Measurements from ENCODE around the gene ERICH6. TPM values are rescaled to one million over a fixed set of nuclear protein-coding genes. Genes with fewer than 3 reads are reported as not detected.

The ERICH6 gene
- total and polyA plus RNA-seq, 2 donors (not counting 3 experiments of a cell fraction or from before 2014, with no cell fraction given): not detected

DNA sequence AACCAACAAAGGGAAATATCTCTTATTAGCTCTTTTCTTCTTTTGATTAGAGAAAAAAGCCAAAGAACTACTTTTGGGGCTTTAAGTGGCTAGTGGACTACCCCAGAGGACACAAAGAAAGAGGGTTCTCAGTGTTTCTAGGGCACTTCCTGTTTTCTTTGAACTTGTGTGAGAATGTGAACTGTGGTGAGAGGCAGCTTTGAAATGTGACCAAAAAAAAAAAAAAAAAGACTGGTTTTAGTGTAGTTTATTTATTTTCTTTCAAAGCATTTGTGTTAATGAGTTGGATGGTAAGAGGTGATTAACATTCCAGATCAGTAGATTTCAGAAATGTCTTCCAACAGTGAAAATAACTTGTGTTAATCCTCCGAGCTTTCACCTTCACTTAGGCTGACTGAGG, 68.2 kb downstream of the ERICH6 start:
- Histone ChIP-seq H3K9ac (replicated peaks; ENCODE audit: extremely low read depth, insufficient read depth, low read length) (no peak overlapping the region), H3K9me1 (replicated peaks; ENCODE audit: control insufficient read depth, extremely low read depth, insufficient read depth, low read length) (no peaks in the 10 kb centered on the region), H3K9me3 (replicated peaks; ENCODE audit: control insufficient read depth, insufficient read depth, low read length) (no peaks in the 10 kb centered on the region), H3K79me2 (ENCODE audit: control insufficient read depth, insufficient read depth, low read length) (no peaks in the 10 kb centered on the region), H3K4me2 (ENCODE audit: insufficient read depth, low read length) (no peak overlapping the region), H3K27ac (ENCODE audit: insufficient read depth, low read depth, low read length) (no peak overlapping the region), H4K20me1 (replicated peaks; ENCODE audit: control insufficient read depth, extremely low read depth, insufficient read depth, low read length) (no peaks in the 10 kb centered on the region), H3K4me1 (ENCODE audit: control insufficient read depth, extremely low read depth, insufficient read depth, low read length) (no peaks in the 10 kb centered on the region), H3K27me3 (ENCODE audit: control insufficient read depth in 2 of 2, insufficient read depth in 2 of 2, low read length in 2 of 2) (no peaks in the 10 kb centered on the region), H3K4me3 (replicated peaks in 1 of 3; ENCODE audit: insufficient read depth in 1 of 3, low read depth in 1 of 3, low read length in 3 of 3) (no peak overlapping the region), H3K36me3 (ENCODE audit: control insufficient read depth in 2 of 2, extremely low read depth in 1 of 2, insufficient read depth in 2 of 2, low read length in 2 of 2) (no peaks in the 10 kb centered on the region), H2AFZ (ENCODE audit: low read depth, low read length) (no peak overlapping the region)
- no peak for FAIRE-seq
- ChIA-PET CTCF (interaction anchor here (0.9 to 1.9 kb wide), 2 partner anchors 26 to 107 kb away, joined by 3 to 4 read pairs; no protein-coding TSS in a partner anchor), POLR2A (no interaction called here)
- peak; percentile 46 for DNase-seq (ENCODE audit: low read depth, low spot score)
- dilution Hi-C loops (cut with MboI; ENCODE audit: extremely low pct_ligation_motif_present, low sequenced_read_pairs): no loop called here
- BruUV-seq (replicated peaks): no TSS peak
- intact Hi-C loops (cut with micrococcal nuclease): no loop called here
- TF ChIP-seq EZH2 (IDR thresholded peaks at IDR 0.05; ENCODE audit: borderline replicate concordance, low read depth, low read length, severe bottlenecking) (no peak), POLR2AphosphoS5 (IDR thresholded peaks at IDR 0.05; ENCODE audit: insufficient read depth, low read depth, low read length) (no peak)

DNA sequence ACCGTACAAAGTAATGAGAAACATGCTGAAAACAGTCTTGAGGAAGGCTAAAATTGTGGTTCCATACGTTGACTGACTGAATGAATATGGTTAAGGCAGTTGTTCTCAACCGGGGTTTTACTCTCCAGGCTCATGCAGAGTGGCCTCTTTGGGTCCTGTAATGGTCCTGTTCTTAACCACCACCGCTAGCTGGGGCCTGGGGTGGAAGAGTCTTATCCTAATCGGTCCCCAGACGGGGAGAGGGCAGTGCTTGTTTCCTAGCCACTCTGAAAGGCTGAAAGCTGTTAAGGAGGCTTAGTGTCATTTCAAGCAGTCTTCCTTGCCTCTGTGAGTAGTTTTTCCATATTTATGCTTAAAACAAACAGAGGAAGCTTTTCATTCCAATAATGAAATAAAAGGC, 68.6 kb downstream of the ERICH6 start:
- TF ChIP-seq POLR2AphosphoS5 (IDR thresholded peaks at IDR 0.05; ENCODE audit: insufficient read depth, low read depth, low read length) (no peak), EZH2 (IDR thresholded peaks at IDR 0.05; ENCODE audit: borderline replicate concordance, low read depth, low read length, severe bottlenecking) (no peak), JUN (IDR thresholded peaks at IDR 0.05; ENCODE audit: borderline replicate concordance, insufficient read depth, insufficient read length, low read depth) (no peak), GATA2 (IDR thresholded peaks at IDR 0.05; ENCODE audit: insufficient read depth, insufficient read length, low read depth, low read length) (no peak)
- TF ChIP-seq, protein P1, sequence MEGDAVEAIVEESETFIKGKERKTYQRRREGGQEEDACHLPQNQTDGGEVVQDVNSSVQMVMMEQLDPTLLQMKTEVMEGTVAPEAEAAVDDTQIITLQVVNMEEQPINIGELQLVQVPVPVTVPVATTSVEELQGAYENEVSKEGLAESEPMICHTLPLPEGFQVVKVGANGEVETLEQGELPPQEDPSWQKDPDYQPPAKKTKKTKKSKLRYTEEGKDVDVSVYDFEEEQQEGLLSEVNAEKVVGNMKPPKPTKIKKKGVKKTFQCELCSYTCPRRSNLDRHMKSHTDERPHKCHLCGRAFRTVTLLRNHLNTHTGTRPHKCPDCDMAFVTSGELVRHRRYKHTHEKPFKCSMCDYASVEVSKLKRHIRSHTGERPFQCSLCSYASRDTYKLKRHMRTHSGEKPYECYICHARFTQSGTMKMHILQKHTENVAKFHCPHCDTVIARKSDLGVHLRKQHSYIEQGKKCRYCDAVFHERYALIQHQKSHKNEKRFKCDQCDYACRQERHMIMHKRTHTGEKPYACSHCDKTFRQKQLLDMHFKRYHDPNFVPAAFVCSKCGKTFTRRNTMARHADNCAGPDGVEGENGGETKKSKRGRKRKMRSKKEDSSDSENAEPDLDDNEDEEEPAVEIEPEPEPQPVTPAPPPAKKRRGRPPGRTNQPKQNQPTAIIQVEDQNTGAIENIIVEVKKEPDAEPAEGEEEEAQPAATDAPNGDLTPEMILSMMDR (IDR thresholded peaks at IDR 0.05; ENCODE audit: extremely low read depth in 1 of 2, insufficient read depth in 1 of 2, low read depth in 1 of 2, low read length in 2 of 2): no peak
- H4K20me1 ChIP-seq (replicated peaks; ENCODE audit: control insufficient read depth, extremely low read depth, insufficient read depth, low read length): no peaks in the 10 kb centered on the region
- dilution Hi-C loops (cut with MboI; ENCODE audit: extremely low pct_ligation_motif_present, low sequenced_read_pairs) (no loop called here), intact Hi-C loops (cut with micrococcal nuclease) (no loop called here)
- no peak overlapping the region for H3K4me2 ChIP-seq (ENCODE audit: insufficient read depth, low read length)
- no TSS peak for BruUV-seq (replicated peaks)
- H3K4me1 ChIP-seq (ENCODE audit: control insufficient read depth, extremely low read depth, insufficient read depth, low read length): no peaks in the 10 kb centered on the region
- peak; percentile 45 for DNase-seq (ENCODE audit: low read depth, low spot score)
- FAIRE-seq: no peak
- H2AFZ ChIP-seq (ENCODE audit: low read depth, low read length): no peak overlapping the region
- no peaks in the 10 kb centered on the region for H3K36me3 ChIP-seq (ENCODE audit: control insufficient read depth in 2 of 2, extremely low read depth in 1 of 2, insufficient read depth in 2 of 2, low read length in 2 of 2)
- no peak overlapping the region for H3K27ac ChIP-seq (ENCODE audit: insufficient read depth, low read depth, low read length)
- POLR2A ChIA-PET: no interaction called here
- H3K9me3 ChIP-seq (replicated peaks; ENCODE audit: control insufficient read depth, insufficient read depth, low read length): no peaks in the 10 kb centered on the region
- no peak overlapping the region for H3K9ac ChIP-seq (replicated peaks; ENCODE audit: extremely low read depth, insufficient read depth, low read length)
- H3K9me1 ChIP-seq (replicated peaks; ENCODE audit: control insufficient read depth, extremely low read depth, insufficient read depth, low read length): no peaks in the 10 kb centered on the region
- CTCF ChIA-PET: interaction anchor here (0.9 to 1.9 kb wide), 2 partner anchors 27 to 107 kb away, joined by 3 to 4 read pairs; no protein-coding TSS in a partner anchor
- H3K27me3 ChIP-seq (ENCODE audit: control insufficient read depth in 2 of 2, insufficient read depth in 2 of 2, low read length in 2 of 2): no peaks in the 10 kb centered on the region
- no peak overlapping the region for H3K4me3 ChIP-seq (replicated peaks in 1 of 3; ENCODE audit: insufficient read depth in 1 of 3, low read depth in 1 of 3, low read length in 3 of 3)
- no peaks in the 10 kb centered on the region for H3K79me2 ChIP-seq (ENCODE audit: control insufficient read depth, insufficient read depth, low read length)
